A673 (cell line): ENCODE measurements around the gene HAND2. TPM values are rescaled to one million over a fixed set of nuclear protein-coding genes. Genes with fewer than 3 reads are reported as not detected.

Experiments used
- BruUV-seq: library from RNA; stranded (reverse); fragments of 400-500 nt; replicated peaks from 2 replicates; lab custom pipeline; 2021; lab: Mats Ljungman, UMichigan
- CTCF ChIA-PET: fragments of 300-600 bp; sonication (Branson Sonifier 250); formaldehyde crosslinking; loops from one replicate; lab custom pipeline; 2022; ENCODE audit warnings: antibody characterized with exemption; lab: Charles Lee
- POLR2A ChIA-PET: fragments of 300-600 bp; sonication (Branson Sonifier 250); formaldehyde crosslinking; loops from one replicate; lab custom pipeline; 2022; ENCODE audit warnings: antibody characterized with exemption; ENCODE audit not compliant: low non-redundant PET; lab: Charles Lee
- DNase-seq: peaks from one replicate; pipeline ENCODE4 v3.0.0-alpha.2; 2015; ENCODE audit warnings: low spot score
- H3K27ac ChIP-seq: fragments of 200-600 bp; sonication (generic); 2 replicates; pipeline ENCODE4 v1.5.1; 2016; ENCODE audit warnings: mixed run types, low read depth, mild to moderate bottlenecking, mixed read lengths, antibody characterized with exemption, low read length; ENCODE audit not compliant: poor library complexity, severe bottlenecking
- H3K27me3 ChIP-seq: fragments of 200-600 bp; sonication (generic); replicated peaks from 2 replicates; pipeline ENCODE4 v1.6.1; 2017; ENCODE audit warnings: mixed run types, low read depth, mild to moderate bottlenecking, mixed read lengths, antibody characterized with exemption, low read length; ENCODE audit not compliant: insufficient read depth, poor library complexity
- H3K36me3 ChIP-seq: fragments of 200-600 bp; sonication (generic); 2 replicates; pipeline ENCODE4 v1.6.1; 2016; ENCODE audit warnings: mixed run types, mild to moderate bottlenecking, mixed read lengths, antibody characterized with exemption, low read length; ENCODE audit not compliant: insufficient read depth, poor library complexity, severe bottlenecking
- H3K4me1 ChIP-seq: fragments of 200-600 bp; sonication (generic); 2 replicates; pipeline ENCODE4 v1.6.1; 2017; ENCODE audit warnings: mixed run types, mild to moderate bottlenecking, mixed read lengths, antibody characterized with exemption, low read length; ENCODE audit not compliant: insufficient read depth, poor library complexity, severe bottlenecking
- H3K4me3 ChIP-seq: fragments of 200-600 bp; sonication (generic); 2 replicates; pipeline ENCODE4 v1.5.1; 2016; ENCODE audit warnings: low read depth, mixed run types, mild to moderate bottlenecking, mixed read lengths, low read length; ENCODE audit not compliant: poor library complexity, severe bottlenecking
- H3K9me3 ChIP-seq: fragments of 200-600 bp; sonication (generic); 2 replicates; pipeline ENCODE4 v1.6.1; 2016; ENCODE audit warnings: mixed run types, low read depth, mild to moderate bottlenecking, mixed read lengths, antibody characterized with exemption, low read length; ENCODE audit not compliant: poor library complexity, severe bottlenecking
- CTCF ChIP-seq: fragments of 300-800, 200-600 bp; sonication (generic); conservative IDR thresholded peaks from 2 replicates; pipeline ENCODE4 v1.5.1; 2017; ENCODE audit warnings: low read depth, mild to moderate bottlenecking, antibody characterized with exemption, low read length, moderate library complexity, mixed read lengths
- EZH2 ChIP-seq: fragments of 200-600 bp; sonication (generic); IDR thresholded peaks from 2 replicates; pipeline ENCODE4 v1.6.1; 2017; ENCODE audit warnings: borderline replicate concordance, low read depth, mild to moderate bottlenecking, mixed read lengths, antibody characterized with exemption, low read length; ENCODE audit not compliant: poor library complexity, severe bottlenecking
- intact Hi-C: fragments of 100-400 bp; cut with micrococcal nuclease; formaldehyde crosslinking; loops from one replicate; pipeline ENCODE4 v1.10.0; 2022; ENCODE audit not compliant: unreplicated experiment
- total RNA-seq: library from RNA; stranded (reverse); gene quantifications from 2 replicates; pipeline ENCODE4 v1.2.3, GENCODE V29; 2021

The HAND2 gene
- total RNA-seq, 1 experiment from 2014 or later = 24.0 TPM

GRCh38 chr4:173485164-173485563 lies 44.9 kb downstream of the HAND2 start:
- BruUV-seq = no TSS peak
- Histone ChIP-seq H3K9me3 (no peaks in the 10 kb centered on the region), H3K27me3 (no peaks in the 10 kb centered on the region), H3K36me3 (no peaks in the 10 kb centered on the region), H3K27ac (no peak overlapping the region), H3K4me3 (no peak overlapping the region), H3K4me1 (peaks cover 44% of the 10 kb centered on the region)
- TF ChIP-seq EZH2 (no peak), CTCF (no peak)
- ChIA-PET POLR2A (no interaction called here), CTCF (no interaction called here)
- intact Hi-C loops = no loop called here
- no peak for DNase-seq

GRCh38 chr4:173482330-173482931 lies 47.6 kb downstream of the HAND2 start:
- Histone ChIP-seq H3K36me3 (no peaks in the 10 kb centered on the region), H3K27ac (no peak overlapping the region), H3K9me3 (no peaks in the 10 kb centered on the region), H3K27me3 (no peaks in the 10 kb centered on the region), H3K4me3 (no peak overlapping the region), H3K4me1 (peaks cover 24% of the 10 kb centered on the region)
- ChIA-PET POLR2A (no interaction called here), CTCF (no interaction called here)
- BruUV-seq = no TSS peak
- DNase-seq = no peak
- TF ChIP-seq CTCF = no peak
- TF ChIP-seq EZH2 = no peak
- intact Hi-C loops = no loop called here

DNA sequence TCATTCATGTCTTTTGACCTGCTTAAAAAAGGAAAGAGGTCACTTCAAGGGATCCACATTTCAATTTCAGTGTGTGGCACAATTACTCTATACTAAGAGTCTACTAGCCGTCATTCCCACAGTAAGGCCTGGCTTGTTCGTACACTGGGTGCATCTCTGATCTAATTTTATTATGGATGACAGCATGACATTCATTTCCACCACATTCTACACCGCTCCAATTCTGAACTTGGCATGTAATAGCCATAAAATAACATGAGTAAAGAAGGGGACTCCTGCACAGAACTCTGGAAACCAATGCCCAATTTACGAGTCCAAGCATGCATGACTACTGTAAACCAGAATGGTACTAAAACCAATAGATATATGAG lies 51.1 kb downstream of the HAND2 start:
- no TSS peak for BruUV-seq
- DNase-seq = no peak
- Histone ChIP-seq H3K36me3 (no peaks in the 10 kb centered on the region), H3K4me3 (no peak overlapping the region), H3K9me3 (no peaks in the 10 kb centered on the region), H3K27ac (no peak overlapping the region), H3K27me3 (no peaks in the 10 kb centered on the region), H3K4me1 (peaks cover 8% of the 10 kb centered on the region)
- ChIA-PET CTCF (no interaction called here), POLR2A (no interaction called here)
- intact Hi-C loops = no loop called here
- no peak for TF ChIP-seq EZH2

DNA sequence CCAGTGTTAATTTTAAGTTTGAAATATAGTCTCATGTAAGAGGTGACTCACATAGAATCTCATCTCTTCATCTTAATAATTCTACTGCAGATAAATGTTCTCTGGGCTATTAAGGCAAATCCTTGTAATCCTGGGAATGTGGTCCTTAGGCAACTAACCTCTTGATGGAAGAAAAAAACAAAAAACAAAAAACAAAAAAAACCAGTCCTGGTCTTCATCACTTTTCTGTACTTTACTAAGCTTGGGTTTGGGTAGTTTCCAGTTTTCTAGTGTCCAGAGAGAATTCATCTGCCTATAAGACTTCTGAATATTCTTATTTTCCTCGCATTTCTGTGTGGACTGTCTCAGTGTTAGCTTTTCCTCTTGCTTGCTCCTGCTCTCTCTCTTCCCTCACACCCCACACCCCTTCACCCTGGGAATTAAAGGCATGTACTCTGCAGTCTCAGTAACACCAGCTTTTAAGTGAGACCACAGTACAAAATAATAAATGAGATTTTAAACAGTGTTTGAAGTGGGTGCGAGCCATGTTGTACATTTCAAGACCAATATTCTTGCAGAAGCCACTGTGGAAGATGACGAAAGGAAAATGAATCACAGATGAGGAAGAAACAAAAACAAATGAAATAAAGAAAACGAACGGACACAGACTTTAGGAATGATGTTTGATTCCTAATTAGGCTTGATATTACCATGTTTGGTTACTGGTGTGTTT lies 51.7 kb downstream of the HAND2 start:
- peaks cover 8% of the 10 kb centered on the region for H3K4me1 ChIP-seq
- H3K27ac ChIP-seq = no peak overlapping the region
- ChIA-PET POLR2A (no interaction called here), CTCF (no interaction called here)
- no peaks in the 10 kb centered on the region for H3K36me3 ChIP-seq
- no peak overlapping the region for H3K4me3 ChIP-seq
- no peak for TF ChIP-seq EZH2
- no peak for TF ChIP-seq CTCF
- intact Hi-C loops = no loop called here
- no peak for DNase-seq
- H3K27me3 ChIP-seq = no peaks in the 10 kb centered on the region
- BruUV-seq = no TSS peak
- H3K9me3 ChIP-seq = no peaks in the 10 kb centered on the region
